HG03064 (cell line): ENCODE results near the gene KRABD2.
"Not testable (repeated sequence)": the region's sequence is repeated elsewhere in the genome, so short reads cannot be mapped to it uniquely, and the experiment has no call there.

ENCODE experiments used
- ATAC-seq: cut with Tn5 transposase; IDR thresholded peaks from one replicate; pipeline ENCODE4 v1.9.1; 2021; ENCODE audit warnings: low read depth; ENCODE audit not compliant: unreplicated experiment

Gene KRABD2

GRCh38 chr17:8393470-8394231 is 17.1 kb upstream of the KRABD2 start:
- ATAC-seq, result no peak

GRCh38 chr17:8392674-8393469 is 16.4 kb upstream of the KRABD2 start:
- ATAC-seq, result no peak

GRCh38 chr17:8392274-8392673 is 15.8 kb upstream of the KRABD2 start:
- no peak for ATAC-seq

GRCh38 chr17:8391711-8392110 is 15.2 kb upstream of the KRABD2 start:
- ATAC-seq, result no peak

- ATAC-seq, result no peak
These were observed 11.6 kb upstream of the KRABD2 start for GRCh38 chr17:8387914-8388651.

GRCh38 chr17:8386841-8387240 is 10.3 kb upstream of the KRABD2 start:
- no peak for ATAC-seq

- no peak for ATAC-seq
These were observed 8.4 kb upstream of the KRABD2 start for GRCh38 chr17:8384801-8385378.

GRCh38 chr17:8383143-8383822 is 6.8 kb upstream of the KRABD2 start, which contains the start of gene RPL26:
TSS of gene RPL26 (minus strand) at chr17:8383193. CDS start at chr17:8382310, 883 bp downstream.
- peak; percentile 83 for ATAC-seq

- ATAC-seq, result no peak
These were observed 6.3 kb upstream of the KRABD2 start for GRCh38 chr17:8382880-8383142.

GRCh38 chr17:8382052-8382879 is 5.8 kb upstream of the KRABD2 start:
- no peak for ATAC-seq

- ATAC-seq, result no peak
These were observed 3.5 kb upstream of the KRABD2 start for GRCh38 chr17:8380049-8380448.

GRCh38 chr17:8378117-8378516 is 1.6 kb upstream of the KRABD2 start:
- not testable (repeated sequence) for ATAC-seq

GRCh38 chr17:8377422-8377821 is 918 bp upstream of the KRABD2 start:
- ATAC-seq, result no peak

GRCh38 chr17:8375738-8376259 is 705 bp downstream of the KRABD2 start:
- ATAC-seq, result no peak

GRCh38 chr17:8373856-8374255 is 2.6 kb downstream of the KRABD2 start:
- ATAC-seq, result not testable (repeated sequence)

- no peak for ATAC-seq
These were observed 4.1 kb downstream of the KRABD2 start for GRCh38 chr17:8372422-8372821.

GRCh38 chr17:8371786-8372185 is 4.7 kb downstream of the KRABD2 start:
- ATAC-seq, result no peak

- ATAC-seq, result no peak
These were observed 6.6 kb downstream of the KRABD2 start for GRCh38 chr17:8369944-8370343.

- no peak for ATAC-seq
These were observed 8.3 kb downstream of the KRABD2 start for GRCh38 chr17:8368193-8368592.
